HG03442 (cell line): ENCODE results near the gene DENND2D.
A peak's percentile ranks its signal among the peaks of the same experiment; 100 is the strongest.
"Not testable (repeated sequence)": the region's sequence is repeated elsewhere in the genome, so short reads cannot be mapped to it uniquely, and the experiment has no call there.

Source experiments
- ATAC-seq: cut with Tn5 transposase; IDR thresholded peaks from one replicate; pipeline ENCODE4 v1.9.1; 2021; ENCODE audit warnings: mild to moderate bottlenecking, moderate library complexity; ENCODE audit not compliant: unreplicated experiment

DENND2D gene

DNA sequence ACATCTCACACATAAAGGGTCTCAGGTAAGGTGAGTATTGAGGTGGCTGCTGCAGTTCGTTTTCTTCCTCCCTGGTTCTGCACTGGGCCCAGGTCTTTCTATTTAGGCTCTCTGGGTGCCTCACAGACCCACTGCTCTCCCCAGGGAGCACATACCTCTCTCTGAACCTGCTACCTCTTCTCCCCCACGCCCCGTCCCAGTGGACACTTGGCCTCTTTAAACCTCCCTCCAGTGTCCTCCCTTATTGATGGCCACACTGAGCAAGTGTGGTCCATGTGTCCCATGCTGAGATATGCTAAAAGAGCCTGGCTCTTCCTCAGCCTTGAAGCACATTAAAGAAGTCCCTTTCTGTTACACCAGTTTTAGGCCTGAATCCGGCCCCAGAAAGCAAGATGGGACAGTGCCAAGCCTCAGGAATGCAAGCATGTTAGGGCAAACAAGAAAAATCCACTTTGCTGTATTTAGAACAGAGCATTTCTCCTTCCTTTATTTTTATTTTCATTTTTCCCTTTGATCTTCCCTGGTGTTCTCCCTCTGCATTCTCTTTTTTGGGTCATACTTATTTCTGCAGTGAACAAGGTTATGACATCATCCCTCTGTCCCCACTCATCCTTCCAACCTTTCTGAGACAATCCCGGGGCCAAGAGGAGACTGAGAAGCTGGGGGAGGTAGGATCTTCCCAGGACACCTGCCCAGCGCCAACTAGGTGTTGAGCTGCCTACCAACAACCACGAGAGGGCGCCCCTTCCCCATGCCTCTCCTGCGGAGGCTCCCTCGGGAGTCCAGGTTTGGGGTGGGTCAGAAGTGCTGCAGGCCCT is 22.1 kb upstream of the DENND2D start:
- peak; percentile 30 for ATAC-seq

DNA sequence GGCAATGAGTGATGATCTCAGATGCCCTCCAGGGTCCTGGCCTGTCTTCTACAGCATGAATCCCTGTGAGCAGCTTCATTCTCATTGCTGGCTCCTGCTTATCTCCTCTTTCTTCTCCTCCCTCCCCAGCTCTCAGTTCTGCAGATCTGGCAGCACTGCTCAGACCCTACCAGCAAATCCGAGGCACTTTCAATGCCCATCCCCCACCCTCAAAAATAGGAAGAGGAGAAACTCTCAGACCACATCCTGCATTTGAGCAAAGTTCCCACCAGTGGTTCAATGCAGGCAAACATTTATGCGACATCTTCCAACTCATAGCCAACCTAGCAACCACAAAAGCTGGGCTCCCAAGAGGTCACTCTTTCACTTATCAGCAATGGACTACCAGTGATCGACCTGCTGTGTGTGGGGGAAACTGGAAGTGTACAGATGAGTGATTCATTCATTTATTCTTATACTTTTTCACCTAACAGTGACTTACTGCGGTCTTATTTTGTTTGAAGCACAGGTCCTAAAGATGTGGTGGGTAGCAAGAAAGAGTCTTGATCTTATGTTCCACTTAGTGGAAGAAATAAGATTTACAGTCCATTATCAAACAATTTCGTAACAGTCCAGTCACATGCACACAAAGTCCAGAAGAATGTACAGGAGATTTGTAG is 21.3 kb upstream of the DENND2D start:
- ATAC-seq: peak; percentile 51

DNA sequence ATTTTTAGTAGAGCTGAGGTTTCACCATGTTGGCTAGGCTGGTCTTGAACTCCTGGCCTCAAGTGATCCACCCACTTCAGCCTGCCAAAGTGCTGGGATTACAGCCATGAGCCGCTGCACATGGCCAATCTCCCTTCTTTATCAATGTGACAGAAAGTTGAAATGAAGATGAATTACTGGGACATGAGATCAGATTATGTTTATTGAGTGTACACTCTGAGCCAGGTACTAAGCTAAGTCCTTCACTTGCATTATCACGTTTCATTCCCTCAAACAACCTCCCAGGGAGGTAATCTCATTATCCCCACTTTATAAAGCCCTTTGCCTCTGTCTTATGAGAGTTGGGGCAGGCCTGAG is 20.8 kb upstream of the DENND2D start:
- no peak for ATAC-seq

DNA sequence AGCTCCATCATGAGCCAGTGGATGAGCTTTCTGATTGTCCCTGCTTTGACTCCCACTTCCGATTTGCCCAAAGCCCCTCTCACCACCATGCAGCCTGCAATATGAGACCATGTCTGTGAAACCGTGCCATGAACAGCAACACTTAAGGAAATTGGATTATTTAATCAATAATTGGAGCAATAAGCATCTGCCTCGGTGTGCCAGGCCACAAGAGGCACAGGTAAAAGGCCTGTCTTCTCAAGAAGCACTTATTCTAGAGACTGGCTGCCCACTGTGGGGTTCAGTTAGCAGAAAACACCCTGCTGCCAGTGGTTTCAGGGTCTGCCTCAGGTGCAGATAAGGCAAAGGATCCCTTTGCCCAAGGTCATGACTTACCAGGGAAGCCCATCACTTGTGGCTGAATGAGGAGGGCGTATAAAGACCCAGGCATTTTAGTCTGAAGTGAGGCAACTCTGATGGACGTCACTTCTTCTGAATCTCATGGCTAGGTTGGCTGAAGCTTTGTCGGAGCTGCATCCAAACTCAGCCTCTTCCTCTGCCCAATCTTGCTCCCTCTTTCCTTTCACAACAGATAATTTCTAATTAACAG is 19.9 kb upstream of the DENND2D start:
- ATAC-seq: no peak

DNA sequence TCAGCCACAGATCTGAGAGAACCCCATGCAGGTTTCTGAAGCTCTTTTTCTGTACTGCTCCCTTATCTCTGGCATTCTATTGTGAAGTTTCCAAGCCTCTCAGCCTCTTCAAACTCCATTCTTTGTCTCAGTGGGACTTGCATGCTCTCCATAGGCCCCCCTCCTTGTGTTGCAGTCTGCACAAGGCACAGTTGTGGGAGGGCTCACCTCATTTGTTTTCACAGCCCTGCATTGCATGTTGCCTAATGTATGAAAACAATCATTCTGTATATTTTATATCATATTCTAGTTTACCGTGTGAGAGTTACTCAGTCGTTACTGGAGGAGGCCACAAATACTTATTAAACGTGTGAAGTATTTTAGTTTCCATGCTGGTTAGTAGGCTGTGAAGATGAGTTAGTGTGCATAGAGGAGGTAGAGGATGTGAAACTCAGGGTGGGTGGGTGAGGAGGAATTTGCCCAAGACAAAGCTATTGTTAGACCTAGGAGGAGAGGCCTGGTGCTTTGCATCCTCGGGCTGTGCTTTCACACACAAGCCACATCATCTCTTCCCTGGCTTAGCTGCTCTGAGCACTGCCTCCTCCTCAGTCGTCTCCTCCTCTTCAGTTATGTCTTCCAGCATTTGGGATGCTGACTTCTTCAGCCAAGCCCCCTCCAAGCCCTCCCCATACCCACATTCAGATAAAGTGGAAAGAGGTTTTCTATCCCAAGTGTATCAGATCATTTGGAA is 19.3 kb upstream of the DENND2D start:
- peak; percentile 26 for ATAC-seq

DNA sequence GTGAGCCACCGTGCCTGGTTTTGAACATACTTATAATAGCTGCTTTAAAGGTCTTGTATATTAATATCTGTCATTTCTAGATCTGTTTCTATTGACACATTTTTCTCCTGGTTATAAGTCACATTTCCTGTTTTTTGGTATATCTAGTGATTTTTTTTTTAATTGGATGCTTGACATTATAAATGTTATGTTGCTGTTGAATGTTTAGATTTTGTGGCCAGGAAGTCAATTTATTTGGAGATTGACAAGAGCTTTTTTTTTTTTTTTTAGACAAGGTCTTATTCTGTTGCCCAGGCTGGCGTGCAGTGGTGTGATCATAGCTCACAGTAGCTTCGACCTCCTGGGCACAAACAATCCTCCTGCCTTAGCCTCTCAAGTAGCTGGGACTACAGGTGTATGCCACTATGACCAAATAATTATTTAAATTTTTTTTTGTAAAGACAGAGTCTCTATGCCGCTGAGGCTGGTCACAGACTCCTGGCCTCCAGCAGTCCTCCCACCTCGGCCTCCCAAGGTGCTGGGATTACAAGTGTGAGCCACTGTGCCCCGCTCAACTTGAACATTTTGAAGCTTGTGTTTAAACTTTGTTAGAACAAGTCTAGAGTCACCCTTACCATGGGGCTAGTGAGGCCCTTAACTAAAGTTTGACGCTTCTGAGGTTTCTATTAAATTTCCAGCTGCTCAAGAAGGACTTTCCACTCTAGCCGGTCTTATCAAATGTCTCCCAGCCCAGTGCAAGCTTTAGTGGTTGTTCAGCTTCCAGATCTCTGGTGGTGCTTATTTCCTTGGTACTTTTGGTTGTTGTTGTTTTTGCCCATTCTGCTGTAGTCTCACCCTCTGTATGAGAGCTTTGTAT is 18.5 kb upstream of the DENND2D start:
- ATAC-seq: no peak

DNA sequence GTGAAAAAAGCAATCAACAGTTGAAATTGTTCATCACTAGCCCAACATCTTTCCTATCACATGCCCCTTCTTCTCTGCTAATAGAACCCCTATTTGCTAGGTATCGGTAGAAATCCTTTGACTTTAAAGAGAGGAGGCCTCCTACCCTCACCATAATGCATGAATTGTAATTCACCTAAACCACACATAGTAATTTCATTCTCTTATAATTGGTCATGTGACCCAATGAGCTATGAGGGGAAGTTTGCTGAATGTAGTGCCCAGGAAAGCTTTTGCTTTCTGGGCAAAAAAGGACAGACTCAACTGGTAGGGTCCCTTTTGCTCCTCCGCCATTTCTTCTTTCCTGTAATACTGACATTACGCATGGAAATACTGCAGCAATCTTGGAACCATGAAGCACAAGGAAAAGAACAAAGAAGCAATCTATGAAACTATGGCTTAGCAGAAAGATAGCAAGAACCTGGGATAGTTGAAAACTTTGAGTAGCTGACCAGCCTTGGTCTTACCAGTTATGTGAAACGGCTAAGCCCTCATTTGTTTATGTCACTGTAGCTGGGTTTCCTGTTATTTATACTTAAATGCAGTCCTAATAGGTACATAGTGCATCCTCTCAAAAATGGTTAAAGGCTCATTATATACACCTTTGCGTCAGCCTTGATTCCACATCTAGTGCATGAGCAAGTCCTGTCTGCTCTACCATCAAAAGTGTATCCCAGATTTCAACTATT is 16.9 kb upstream of the DENND2D start:
- ATAC-seq: no peak

DNA sequence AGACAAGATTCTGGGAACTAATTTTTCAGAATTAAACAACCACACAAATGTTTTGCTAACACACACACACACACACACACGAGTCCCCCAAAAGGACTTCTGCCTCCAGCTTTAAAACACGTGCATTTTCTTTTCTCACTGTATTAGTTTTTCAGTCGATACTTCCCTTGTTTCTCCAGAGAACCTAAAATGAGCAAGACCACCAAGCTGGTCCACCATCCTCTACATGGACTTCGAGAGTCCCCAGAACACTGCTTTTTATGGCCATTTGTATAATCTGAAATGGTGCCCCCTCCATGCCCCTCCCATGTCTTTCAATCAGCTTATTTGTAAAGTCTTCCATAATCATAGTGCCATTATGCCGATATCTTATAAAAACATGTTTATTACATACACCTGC is 16.3 kb upstream of the DENND2D start:
- no peak for ATAC-seq

DNA sequence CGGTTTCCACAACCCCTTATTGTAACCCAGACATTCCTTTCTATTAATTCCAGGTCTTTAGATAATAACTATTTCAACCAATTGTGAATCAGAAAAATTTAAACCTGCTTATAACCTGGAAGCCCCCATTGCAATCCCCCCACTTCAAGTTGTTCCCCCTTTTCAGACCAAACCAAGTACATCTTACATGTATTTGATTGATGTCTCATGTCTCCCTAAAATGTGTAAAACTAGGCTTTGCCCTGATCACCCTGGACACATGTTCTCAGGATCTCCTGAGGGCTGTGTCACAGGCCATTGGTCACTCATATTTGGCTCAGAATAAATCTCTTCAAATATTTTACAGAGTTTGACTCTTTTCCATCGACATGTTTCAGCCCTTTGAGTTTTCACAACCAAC is 14.8 kb upstream of the DENND2D start:
- ATAC-seq: not testable (repeated sequence)

DNA sequence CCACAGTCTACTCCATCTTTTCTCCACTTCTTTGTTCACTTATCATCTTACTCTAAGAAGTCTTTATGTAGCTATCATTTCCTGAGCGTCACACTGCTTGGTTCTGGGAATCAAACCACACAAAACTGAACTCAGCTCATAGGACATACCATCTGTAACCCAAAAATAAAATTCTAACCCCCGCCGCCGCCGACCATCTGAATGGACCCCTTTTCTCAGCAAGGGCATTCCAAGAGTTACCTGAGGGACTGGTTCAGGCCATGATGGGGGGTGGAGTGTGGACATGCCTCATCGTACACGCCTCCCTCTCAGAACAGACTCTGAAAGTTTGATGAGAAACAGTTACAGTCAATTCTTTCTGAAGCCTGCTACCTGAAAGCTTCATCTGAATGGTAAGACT is 14.4 kb upstream of the DENND2D start:
- ATAC-seq: no peak

DNA sequence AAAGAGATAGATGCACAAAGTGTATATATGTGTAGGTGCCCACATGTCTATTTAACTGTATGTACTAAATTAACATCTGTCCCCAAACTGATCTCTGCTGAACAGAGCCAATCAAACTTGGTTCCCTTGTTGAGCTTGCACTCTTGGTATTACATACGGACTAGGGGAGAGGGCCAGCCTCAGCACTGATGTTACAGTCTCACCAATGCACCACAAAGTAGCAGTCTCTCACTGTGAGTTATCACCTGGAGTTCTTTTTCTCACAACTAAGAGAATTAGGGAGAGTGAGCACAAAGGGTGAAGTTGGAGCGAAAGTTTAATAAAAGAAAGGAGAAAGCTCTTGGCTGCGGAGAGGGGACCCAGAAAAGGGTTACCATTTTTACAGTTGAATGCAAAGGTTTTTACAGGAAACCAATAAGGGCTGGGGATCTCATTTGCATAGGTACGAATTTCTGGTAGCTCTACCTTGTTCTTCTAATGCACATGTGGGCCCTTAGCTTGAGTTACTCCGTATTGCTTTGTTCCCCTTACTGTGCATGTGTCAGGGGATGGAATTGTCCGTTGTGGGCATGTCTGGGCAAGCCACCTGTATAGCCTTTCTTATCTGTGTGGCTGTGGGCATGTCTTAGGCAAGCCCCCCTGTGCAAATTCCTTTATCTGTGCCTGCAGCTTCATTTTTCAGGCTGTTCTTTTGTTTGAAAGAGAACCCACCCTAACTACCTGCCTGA is 13.8 kb upstream of the DENND2D start:
- no peak for ATAC-seq

DNA sequence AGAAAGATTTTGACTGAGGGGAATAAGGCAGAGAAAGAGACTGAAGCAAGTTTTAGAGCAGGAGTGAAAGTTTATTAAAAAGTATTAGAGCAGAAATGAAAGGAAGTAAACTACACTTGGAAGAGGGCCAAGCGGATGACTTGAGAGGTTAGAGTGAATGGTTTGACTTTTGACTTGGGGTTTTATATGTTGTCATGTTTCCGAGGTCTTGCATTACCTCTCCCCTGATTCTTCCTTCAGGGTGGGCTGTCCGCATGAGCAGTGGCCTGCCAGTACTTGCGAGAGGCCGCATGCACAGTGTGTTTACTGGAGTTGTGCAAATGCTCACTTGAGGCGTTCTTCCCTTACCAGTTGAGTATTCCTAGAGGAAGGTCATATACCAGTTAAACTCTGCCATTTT is 13.0 kb upstream of the DENND2D start:
- ATAC-seq: no peak

DNA sequence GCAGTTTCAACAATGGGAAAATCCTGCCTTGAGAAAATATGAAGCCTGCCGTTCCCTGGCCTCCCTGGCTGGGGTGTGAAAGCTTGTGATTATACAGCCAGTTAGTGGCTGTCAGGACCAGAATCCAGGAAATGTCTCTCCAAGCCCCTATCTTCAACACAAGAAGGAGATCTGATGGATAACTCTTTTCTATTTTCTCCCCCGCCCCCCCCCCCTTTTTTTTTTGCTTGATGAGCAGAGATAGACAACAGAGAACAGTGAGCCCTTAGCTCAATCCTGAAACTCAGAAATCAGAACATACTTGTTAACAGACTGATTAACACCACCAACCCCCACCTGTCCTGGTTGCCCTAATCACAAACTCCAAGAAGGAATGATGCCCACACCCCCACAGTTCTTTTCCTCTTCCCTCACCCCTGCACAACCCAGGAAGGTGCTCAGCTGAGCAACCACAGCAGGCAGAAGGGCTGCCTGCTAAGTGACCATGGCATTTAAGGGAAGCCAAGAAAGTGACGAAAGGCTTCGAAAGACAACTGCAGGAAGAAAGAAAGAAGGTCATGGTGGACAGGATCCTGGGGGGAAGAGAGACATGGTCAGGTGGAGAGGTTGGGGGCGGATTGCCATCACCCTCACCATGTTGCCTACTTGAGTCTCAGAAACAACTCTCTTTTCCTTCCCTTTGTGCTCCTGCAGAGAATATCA is 12.3 kb upstream of the DENND2D start:
- no peak for ATAC-seq

DNA sequence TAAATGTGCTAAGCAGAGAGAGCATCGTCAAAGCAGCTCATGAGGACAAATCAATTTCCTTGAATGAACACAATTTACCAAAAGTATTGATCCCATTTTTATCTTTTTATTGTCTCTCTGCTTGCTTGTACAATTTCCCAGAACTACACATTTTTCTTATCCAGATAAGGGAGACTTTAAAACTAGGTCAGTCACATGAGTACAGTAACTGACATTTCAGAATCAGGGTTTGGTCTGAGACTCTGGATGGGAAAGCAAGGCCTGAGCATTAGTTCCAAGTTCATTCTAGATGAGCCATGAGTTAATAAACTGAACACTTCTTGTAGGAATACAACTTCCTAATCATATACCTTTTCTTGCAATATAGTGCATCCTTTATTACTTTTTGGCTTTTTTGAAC is 11.5 kb upstream of the DENND2D start:
- ATAC-seq: no peak

DNA sequence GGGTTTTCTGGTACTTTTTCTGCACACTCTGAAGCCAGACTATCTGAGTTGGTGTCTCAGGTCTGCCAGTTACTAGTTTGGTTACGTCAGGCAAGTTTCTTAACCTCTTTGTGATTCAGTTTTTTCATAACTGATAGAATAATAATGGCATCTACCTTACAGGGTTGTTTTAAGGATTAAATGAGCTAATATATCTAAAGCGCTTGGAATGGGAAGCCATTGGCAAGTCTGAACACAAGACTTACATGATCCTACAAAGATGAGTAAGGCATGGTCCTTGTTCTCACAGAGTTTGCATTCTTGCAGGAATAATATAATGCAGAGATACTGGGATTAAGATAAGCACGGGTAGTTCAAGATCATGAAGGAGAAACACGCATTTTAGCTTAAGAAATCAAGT is 9.2 kb upstream of the DENND2D start:
- ATAC-seq: no peak

DNA sequence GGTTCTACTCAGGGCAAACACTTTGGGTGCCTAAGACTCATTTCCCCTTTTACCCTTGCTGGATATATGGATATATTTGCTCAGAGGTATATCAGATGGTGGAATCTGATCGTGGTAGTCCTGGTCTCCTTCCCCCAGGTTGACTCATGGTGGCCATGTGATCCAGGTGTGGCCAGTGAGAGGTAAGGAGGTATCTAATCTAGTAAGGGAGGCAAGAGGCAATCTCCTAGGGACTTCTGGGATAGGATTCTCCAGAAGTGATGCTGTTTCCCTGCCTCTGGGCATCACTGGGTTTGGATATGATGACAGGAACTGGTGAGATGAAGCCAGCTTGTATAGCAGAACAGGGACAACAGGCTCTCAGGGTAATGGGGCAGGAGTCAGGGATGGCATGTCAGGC is 8.5 kb upstream of the DENND2D start:
- no peak for ATAC-seq

DNA sequence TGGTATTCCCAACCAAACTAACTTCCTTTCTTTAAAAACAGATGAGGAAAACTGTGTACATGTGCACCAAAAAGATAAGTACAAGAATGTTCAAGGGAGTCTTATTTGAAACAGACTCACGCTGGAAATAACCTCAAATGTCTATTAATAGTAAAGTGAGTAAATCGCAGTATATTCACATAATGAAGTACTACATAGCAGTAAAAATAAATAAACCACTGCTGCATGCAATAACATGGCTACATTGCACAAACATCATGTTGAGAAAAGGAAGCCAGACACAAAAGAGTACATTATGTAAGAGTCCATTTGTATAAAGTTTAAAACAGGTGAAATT is 5.2 kb upstream of the DENND2D start:
- ATAC-seq: no peak

DNA sequence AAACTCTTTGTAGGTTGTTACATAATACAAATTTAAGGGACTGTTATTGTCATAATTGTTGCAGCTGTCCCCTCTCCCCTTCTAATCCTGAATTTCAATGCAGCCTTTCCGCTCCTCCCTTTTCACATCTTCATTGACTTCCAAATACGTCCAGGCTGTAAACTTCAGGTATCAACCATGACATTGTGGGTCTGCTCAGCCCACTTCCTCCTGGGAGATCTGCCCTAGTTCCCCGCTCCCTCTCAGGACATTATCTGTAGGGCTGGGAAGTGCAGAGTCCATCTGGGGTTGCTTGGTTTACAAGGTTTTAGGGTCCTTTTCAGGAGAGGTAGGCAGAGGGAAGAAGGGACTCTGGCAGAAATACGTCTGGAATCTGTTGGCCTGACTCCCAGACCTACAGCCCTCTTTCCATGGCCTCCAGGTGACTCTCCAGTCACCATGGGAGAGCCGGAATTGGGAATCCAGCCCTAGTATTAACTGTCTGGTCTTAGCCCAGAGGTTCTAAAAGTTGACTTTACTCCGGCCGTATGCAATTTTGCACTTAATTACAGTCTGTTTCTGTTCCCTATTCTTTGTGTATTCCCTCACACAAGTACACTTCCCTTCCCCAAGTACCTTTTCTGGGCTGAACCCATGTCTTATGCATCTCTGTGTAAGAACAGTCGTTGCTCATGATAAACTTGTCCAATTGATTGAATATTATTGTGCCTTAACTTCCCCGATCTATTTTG is 4.7 kb upstream of the DENND2D start:
- ATAC-seq: no peak
